GM18861 (cell line): ENCODE data around the gene DYNLRB1.
"Not testable (repeated sequence)": the region's sequence is repeated elsewhere in the genome, so short reads cannot be mapped to it uniquely, and the experiment has no call there.

Experiments
- ATAC-seq: cut with Tn5 transposase; IDR thresholded peaks from one replicate; pipeline ENCODE4 v1.9.1; 2021; ENCODE audit not compliant: unreplicated experiment

The DYNLRB1 gene

GRCh38 chr20:34516247-34517113 is at the start of gene DYNLRB1:
Gene DYNLRB1 (plus strand): TSS chr20:34516422. CDS start chr20:34516459, 37 bp downstream.
- peak; percentile 63 for ATAC-seq

DNA sequence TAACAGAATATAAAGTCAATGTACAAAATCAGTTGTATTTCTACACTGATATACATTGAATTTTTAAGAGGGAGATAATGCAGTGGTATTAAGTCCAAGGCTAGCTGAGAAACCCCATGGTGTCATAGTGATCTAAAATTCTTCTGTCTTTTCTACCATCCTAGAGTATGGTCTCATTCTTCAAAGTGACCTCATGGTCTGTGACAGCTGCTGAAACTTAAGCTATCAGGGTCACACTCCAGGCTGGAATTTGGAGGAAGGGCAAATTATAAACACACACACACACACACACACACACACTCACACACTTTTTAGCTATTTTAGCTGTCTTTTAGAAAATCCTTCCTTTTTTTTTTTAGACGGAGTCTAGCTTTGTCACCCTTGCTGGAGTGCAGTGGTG is 47.3 kb upstream of the DYNLRB1 start:
- ATAC-seq: no peak

- no peak for ATAC-seq
These were observed 43.8 kb upstream of the DYNLRB1 start for GRCh38 chr20:34472246-34472925.

- no peak for ATAC-seq
These were observed 42.8 kb upstream of the DYNLRB1 start for GRCh38 chr20:34473262-34473883.

GRCh38 chr20:34475979-34476736 is 40.1 kb upstream of the DYNLRB1 start:
- ATAC-seq: no peak

DNA sequence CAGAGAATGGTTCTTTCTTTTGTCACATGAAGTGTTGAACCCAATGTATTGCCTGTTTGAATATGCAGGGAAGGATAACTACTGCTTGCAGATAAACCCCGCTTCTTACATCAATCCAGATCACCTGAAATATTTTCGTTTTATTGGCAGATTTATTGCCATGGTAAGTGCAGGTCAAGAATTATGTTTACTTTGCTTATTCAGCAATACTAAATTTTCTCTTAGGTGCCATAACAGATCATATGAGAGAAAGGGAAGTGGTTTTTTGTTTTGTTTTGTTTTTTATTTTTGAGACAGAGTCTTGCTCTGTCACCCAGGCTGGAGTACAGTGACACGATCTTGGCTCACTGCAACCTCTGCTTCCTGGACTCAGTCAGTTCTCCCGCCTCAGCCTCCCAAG is 36.6 kb upstream of the DYNLRB1 start:
- ATAC-seq: no peak

DNA sequence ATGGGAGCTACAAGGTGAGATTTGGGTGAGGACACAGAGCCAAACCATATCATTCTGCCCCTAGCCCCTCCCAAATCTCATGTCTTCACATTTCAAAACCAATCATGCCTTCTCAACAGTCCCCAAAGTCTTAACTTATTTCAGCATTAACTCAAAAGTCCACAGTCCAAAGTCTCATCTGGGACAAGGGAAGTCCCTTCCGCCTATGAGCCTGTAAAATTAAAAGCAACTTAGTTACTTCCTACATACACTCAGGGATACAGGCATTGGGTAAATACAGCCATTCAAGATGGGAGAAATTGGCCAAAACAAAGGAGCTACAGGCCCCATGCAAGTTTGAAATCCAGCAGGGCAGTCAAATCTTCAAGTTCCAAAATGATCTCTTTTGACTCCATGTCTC is 34.1 kb upstream of the DYNLRB1 start:
- not testable (repeated sequence) for ATAC-seq

DNA sequence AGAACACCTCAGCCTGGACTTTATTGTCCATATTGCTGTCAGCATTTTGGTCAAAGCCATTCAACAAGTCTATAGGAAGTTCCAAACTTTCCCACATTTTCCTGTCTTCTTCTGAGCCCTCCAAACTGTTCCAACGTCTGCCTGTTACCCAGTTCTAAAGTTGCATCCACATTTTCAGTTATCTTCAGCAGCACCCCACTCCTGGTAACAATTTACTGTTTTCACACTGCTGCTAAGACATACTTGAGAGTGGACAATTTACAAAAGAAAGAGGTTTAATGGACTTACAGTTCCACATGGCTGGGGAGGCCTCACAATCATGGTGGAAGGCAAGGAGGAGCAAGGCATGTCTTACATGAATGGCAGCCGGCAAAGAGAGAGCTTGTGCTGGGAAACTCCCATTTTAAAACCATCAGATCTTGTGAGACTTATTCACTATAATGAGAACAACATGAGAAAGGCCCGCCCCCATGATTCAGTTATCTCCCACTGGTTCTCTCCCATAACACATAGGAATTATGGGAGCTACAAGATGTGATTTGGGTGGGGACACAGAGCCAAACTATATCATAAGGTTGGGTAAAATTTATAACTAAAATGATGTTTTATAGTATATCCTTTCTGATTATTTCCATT is 32.5 kb upstream of the DYNLRB1 start:
- not testable (repeated sequence) for ATAC-seq

DNA sequence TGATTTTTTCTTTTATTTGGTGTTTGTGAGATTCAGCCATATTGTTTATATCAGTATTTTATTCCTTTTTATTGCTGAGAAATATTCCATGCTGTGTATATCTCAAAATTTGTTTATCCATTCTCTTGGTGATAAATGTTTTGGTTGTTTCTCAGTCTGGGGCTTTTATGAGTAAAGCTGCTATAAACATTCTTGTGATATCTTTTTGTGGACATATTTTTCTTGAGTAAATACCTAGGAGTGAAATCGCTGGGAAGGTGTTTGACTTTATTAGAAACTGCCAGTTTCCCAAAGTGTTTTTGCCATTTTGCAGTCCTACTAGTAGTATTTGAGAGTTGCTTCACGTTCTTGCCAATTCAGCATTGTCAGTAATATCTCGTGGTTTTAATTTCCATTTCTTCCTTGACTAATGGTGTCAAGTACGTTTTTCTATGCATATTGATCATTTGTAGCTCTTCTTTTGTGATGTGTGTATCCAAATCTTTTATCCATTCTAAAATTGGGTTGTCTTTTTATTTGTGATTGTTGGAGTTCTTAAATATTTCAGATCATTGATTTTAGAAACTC is 31.1 kb upstream of the DYNLRB1 start:
- ATAC-seq: no peak

DNA sequence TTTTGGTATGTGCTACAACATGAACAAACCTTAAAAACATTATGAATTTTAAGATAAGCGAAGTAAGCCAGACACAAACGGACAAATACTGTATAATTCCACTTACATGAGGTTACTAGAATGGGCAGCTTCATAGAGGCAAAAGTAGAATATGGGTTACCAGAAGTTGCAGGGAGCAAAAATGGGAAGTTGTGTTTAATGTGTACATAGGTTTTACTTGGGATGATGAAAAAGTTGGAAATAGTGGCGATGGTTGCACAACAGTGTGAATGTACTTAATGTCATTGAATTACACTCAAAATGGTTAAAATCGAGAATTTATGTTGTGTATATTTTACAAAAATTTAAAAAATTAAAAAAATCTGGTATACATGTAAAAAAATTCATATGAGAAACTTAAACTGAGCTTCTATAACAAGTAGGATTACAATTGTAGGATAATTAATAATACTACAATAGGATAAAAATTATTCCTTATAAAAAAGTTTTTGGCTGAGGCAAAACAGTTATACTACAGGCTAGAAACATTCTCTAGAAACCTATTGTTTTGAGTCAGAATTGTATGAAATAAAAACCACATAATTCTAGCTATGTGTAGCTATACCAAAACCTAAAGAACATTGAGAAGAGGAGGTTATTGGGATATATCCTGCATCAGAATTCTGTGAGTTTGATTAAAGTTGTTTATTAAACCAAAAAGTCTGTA is 24.8 kb upstream of the DYNLRB1 start:
- ATAC-seq: no peak

DNA sequence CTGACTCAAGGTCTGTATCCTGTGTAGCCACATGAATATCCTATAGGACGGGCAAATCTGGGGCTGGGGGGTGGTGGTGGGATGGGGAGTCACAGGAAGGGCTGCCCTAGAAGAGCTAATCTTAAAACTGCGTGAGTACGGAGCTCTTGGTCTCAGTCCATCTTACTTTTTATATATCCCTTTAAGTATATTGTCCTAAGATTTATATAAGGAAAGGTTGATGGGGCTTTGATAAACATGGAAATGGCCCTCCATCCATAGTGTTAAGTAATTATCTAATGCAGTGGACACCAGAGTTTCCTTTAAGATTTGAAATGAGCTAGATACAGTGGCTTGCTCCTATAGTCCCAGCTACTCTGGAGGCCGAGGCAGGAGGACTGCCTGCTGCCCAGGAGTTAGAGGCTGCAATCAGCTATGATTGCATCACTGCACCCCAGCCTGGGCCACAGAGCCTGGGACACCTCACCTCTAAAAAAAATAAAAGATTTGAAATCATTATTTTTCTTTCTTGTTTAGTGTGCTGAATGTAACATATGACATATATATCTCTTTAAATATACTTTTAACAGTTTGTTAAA is 24.2 kb upstream of the DYNLRB1 start:
- ATAC-seq: no peak

- ATAC-seq: no peak
These were observed 22.6 kb upstream of the DYNLRB1 start for GRCh38 chr20:34493646-34494045.

DNA sequence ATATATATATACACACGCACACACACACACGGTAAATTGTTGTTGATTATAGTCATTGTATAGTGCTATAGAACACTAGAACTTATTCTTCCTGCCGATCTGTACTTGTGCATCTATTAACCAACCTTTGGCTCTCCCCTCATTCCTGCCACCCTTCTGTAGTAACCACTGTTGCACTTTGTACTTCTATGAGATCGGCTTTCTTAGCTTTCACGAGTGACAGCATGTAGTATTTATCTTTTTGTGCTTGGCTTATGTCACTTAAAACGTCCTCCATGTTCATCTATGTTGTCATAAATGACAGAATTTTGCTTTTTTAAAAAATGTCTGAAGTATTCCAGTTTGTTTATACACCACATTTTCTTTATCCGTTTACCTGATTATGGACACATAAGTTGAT is 20.9 kb upstream of the DYNLRB1 start:
- ATAC-seq: no peak

GRCh38 chr20:34495916-34496315 is 20.3 kb upstream of the DYNLRB1 start:
- no peak for ATAC-seq

- not testable (repeated sequence) for ATAC-seq
These were observed 18.6 kb upstream of the DYNLRB1 start for GRCh38 chr20:34497596-34497995.

GRCh38 chr20:34500823-34501222 is 15.4 kb upstream of the DYNLRB1 start:
- no peak for ATAC-seq

DNA sequence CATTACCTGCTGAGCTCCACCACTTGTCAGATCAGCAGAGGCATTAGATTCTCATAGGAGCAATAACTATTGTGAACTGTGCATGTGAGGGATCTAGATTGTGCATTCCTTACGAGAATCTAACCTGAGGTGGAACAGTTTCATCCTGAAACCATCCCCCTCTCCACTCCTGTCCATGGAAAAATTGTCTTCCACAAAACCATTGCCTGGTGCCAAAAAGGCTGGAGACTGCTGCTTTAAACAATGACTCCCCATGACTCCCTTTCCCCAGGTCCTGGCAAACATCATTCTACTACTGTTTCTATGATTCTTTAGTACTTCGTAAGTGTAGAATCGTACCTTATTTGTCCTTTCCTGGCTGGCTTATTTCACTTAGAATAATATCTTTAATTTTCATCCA is 9.7 kb upstream of the DYNLRB1 start:
- ATAC-seq: no peak

DNA sequence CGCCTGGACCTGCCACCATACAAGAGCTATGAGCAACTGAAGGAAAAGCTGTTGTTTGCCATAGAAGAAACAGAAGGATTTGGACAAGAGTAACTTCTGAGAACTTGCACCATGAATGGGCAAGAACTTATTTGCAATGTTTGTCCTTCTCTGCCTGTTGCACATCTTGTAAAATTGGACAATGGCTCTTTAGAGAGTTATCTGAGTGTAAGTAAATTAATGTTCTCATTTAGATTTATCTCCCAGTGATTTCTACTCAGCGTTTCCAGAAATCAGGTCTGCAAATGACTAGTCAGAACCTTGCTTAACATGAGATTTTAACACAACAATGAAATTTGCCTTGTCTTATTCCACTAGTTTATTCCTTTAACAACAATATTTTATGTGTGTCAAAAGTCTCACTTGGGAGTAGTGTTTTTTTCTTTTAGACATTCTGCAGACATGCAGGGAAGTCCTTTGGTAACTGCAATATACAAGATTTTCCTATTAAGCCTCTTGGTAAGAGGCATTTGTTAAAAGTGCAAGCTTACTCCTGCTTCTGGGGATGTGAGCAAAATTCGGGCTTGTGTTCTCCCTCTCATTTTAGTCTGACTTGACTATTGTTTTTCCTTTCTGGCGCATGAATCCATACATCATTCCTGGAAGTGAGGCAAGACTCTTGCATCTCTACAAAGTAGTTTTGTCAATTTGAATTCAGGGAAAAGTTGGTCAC is 8.4 kb upstream of the DYNLRB1 start:
- ATAC-seq: no peak

DNA sequence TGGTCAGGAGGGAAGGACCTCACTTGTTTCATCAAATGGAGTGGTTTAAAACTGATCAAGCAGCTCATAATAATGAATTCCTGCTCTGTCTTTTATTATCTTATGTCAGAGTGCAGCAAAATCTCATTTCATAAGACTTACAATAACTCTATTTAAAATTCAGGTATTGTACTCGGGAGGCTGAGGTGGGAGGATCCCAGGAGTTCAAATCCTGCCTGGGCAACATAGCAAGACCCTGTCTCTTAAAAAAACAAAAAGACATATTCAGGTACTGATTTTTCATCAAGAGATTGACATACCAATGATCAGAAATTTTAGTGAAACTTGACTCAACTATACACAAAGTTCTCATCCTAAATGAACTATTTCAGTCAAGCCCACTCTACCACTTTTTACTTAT is 5.6 kb upstream of the DYNLRB1 start:
- ATAC-seq: no peak
